Transverse colon (tissue), 4 donors: ENCODE measurements around the gene MAP2K5. TPM values are rescaled to one million over a fixed set of nuclear protein-coding genes. Genes with fewer than 3 reads are reported as not detected.

Experiments
- DNase-seq: peaks from one replicate; pipeline ENCODE4 v3.0.0-alpha.2; 2019
- H3K27ac ChIP-seq, 4 donors: fragments of 200-600 bp; sonication (generic); 2 replicates each; pipeline ENCODE4 v1.5.1; 2016 to 2018; ENCODE audit warnings: inconsistent platforms in 4 of 4
- H3K27me3 ChIP-seq: fragments of 200-600 bp; sonication (generic); 2 replicates; pipeline ENCODE4 v1.5.1; 2017; ENCODE audit warnings: inconsistent platforms
- H3K36me3 ChIP-seq, 4 donors: fragments of 200-600 bp; sonication (generic); 2 replicates each; pipeline ENCODE4 v1.5.1; 2017 to 2019; ENCODE audit warnings: inconsistent platforms in 4 of 4
- H3K4me1 ChIP-seq, 4 donors: fragments of 200-600 bp; sonication (generic); 2 replicates each; pipeline ENCODE4 v1.5.1; 2017 to 2020; ENCODE audit warnings: inconsistent platforms in 4 of 4
- H3K4me3 ChIP-seq, 4 donors: fragments of 200-600 bp; sonication (generic); 1 replicate in 1 of 4; 2 replicates in 3 of 4; pipeline versions ENCODE4 v1.5.1 to v1.6.1; 2017 to 2019; ENCODE audit warnings: inconsistent platforms in 4 of 4
- H3K9me3 ChIP-seq, 2 donors: fragments of 200-600 bp; sonication (generic); 2 replicates each; pipeline ENCODE4 v1.5.1; 2017 to 2019; ENCODE audit warnings: inconsistent platforms in 2 of 2
- EP300 ChIP-seq: sonication (generic); formaldehyde crosslinking; IDR thresholded peaks from one replicate; pipeline ENCODE4 v1.6.1; 2017; ENCODE audit warnings: antibody characterized with exemption, low read depth
- POLR2A ChIP-seq: fragments of 450-650 bp; IDR thresholded peaks from one replicate; pipeline ENCODE4 v1.6.1; 2016; ENCODE audit warnings: antibody characterized with exemption, mild to moderate bottlenecking, moderate library complexity
- POLR2AphosphoS5 ChIP-seq, 3 donors: sonication (generic); formaldehyde crosslinking; IDR thresholded peaks; one replicate each; pipeline ENCODE4 v1.6.1; 2016; ENCODE audit warnings: antibody characterized with exemption in 3 of 3
- WGBS, 2 donors: methylation state at CpG; one replicate each; pipeline ENCODE4 v1.1.5; 2018; ENCODE audit warnings: low coverage in 1 of 2; 5-methylcytosine and 5-hydroxymethylcytosine counted together
- in situ Hi-C, 4 donors: fragments of 200-750 bp; cut with MboI; loops; one replicate each; pipeline versions ENCODE4 v1.15.0 to v1.15.1; 2017; ENCODE audit warnings: low sequenced_read_pairs in 3 of 4, low pct_ligation_motif_present in 1 of 4, low pct_unique_long_range_greater_than_20kb in 1 of 4
- intact Hi-C: fragments of 100-400 bp; cut with DNase I; formaldehyde crosslinking; loops from one replicate; pipeline ENCODE4 v1.15.1; 2023; ENCODE audit warnings: low total_unique reads
- total RNA-seq, 4 donors: library from RNA; depleted of rRNA; stranded (reverse); fragments of >200 nt; gene quantifications; one replicate each; pipeline ENCODE4 v1.1.0, GENCODE V29; 2016
- TF ChIP-seq, protein P1 (sequence below), 5 experiments: fragments of 200-600 bp in 3 of 5; fragments of 450-650 bp in 2 of 5; sonication (generic) in 3 of 5; IDR thresholded peaks; 1 replicate in 2 of 5; 2 replicates in 3 of 5; pipeline ENCODE4 v1.5.1; 2016 to 2017; ENCODE audit warnings: antibody characterized with exemption in 5 of 5, inconsistent platforms in 3 of 5, mild to moderate bottlenecking in 2 of 5, moderate library complexity in 1 of 5

The MAP2K5 gene
- total RNA-seq, 4 donors from 2014 or later = 19.8 to 320 (median 21.1) TPM

- peaks cover 0 to 54% (median 26%) of the 10 kb centered on the region in 4 donors for H3K4me1 ChIP-seq
- WGBS, 2 donors = 6 to 15% methylated on average over 15 to 21 of the region's 39 CpGs
- H3K27me3 ChIP-seq = peaks cover 97% of the 10 kb centered on the region
- no peaks in the 10 kb centered on the region for H3K9me3 ChIP-seq
- H3K4me3 ChIP-seq = no peak overlapping the region
- TF ChIP-seq, protein P1, sequence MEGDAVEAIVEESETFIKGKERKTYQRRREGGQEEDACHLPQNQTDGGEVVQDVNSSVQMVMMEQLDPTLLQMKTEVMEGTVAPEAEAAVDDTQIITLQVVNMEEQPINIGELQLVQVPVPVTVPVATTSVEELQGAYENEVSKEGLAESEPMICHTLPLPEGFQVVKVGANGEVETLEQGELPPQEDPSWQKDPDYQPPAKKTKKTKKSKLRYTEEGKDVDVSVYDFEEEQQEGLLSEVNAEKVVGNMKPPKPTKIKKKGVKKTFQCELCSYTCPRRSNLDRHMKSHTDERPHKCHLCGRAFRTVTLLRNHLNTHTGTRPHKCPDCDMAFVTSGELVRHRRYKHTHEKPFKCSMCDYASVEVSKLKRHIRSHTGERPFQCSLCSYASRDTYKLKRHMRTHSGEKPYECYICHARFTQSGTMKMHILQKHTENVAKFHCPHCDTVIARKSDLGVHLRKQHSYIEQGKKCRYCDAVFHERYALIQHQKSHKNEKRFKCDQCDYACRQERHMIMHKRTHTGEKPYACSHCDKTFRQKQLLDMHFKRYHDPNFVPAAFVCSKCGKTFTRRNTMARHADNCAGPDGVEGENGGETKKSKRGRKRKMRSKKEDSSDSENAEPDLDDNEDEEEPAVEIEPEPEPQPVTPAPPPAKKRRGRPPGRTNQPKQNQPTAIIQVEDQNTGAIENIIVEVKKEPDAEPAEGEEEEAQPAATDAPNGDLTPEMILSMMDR (IDR thresholded peaks at IDR 0.05) = no peak
- TF ChIP-seq EP300 = no peak
- TF ChIP-seq POLR2A = no peak
- no peak for TF ChIP-seq POLR2AphosphoS5 (IDR thresholded peaks at IDR 0.05)
- DNase-seq = peak; percentile 32
- H3K27ac ChIP-seq = no peak overlapping the region
- in situ Hi-C loops (loop anchor here in 1 of 4 donors (25.0 kb wide), 1 partner anchor 359 kb away; no protein-coding TSS in a partner anchor), intact Hi-C loops (no loop called here)
- no peaks in the 10 kb centered on the region for H3K36me3 ChIP-seq
Measured at GRCh38 chr15:67820992-67821783, 278.7 kb downstream of the MAP2K5 start.

DNA sequence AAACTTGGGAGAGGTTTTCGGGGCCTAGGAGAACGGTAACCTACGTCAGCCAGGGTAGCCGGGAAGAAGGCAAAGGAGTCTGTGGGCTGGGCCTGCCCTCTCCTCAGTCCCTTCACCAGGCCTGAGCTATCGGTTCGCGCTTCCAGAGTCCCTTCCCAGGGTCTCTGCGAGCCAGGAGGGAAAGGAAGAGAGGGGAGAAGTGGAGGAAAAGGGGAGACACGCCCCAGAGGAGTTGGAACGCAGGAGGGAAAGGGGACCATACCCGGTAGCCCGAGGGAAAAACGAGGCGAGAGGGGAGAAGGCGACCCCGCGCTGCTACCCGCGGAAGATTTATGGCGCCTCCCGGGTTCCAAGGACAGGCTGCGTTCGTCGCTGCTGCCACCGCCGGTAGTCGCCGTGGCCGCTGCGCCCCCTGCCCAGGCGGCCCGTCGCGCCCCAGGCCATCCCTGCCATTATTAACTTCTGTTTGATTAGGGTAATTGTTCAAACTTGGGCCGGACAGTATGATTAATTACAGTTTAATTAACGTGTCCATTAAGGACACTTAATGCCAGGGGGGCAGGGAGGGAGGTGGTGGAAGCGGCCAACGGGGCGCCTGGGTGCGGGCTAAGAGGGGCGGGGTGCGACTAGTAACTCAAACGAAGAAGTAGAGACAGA lies 279.4 kb downstream of the MAP2K5 start:
- Histone ChIP-seq H3K4me1 (peaks cover 0 to 60% (median 32%) of the 10 kb centered on the region in 4 donors), H3K4me3 (no peak overlapping the region), H3K27ac (no peak overlapping the region), H3K36me3 (no peaks in the 10 kb centered on the region), H3K27me3 (peaks cover 99% of the 10 kb centered on the region), H3K9me3 (no peaks in the 10 kb centered on the region)
- in situ Hi-C loops (loop anchor here in 1 of 4 donors (25.0 kb wide), 1 partner anchor 360 kb away; no protein-coding TSS in a partner anchor), intact Hi-C loops (no loop called here)
- TF ChIP-seq POLR2AphosphoS5 (IDR thresholded peaks at IDR 0.05) (no peak), POLR2A (no peak), EP300 (no peak)
- no peak for DNase-seq
- WGBS, 2 donors = 3 to 11% methylated on average over 9 to 43 of the region's 43 CpGs

GRCh38 chr15:67822537-67823313 lies 280.2 kb downstream of the MAP2K5 start:
- 6% methylated on average over 25 of the region's 46 CpGs; no CpG with 5 or more reads in 1 of the 2 donors for WGBS, 2 donors
- Histone ChIP-seq H3K27ac (no peak overlapping the region), H3K4me3 (peak overlapping the region in 2 of 4 donors; percentile 28 to 44), H3K36me3 (no peaks in the 10 kb centered on the region), H3K27me3 (peaks cover 99% of the 10 kb centered on the region), H3K4me1 (peaks cover 3 to 68% (median 39%) of the 10 kb centered on the region in 4 donors), H3K9me3 (no peaks in the 10 kb centered on the region)
- no peak for DNase-seq
- in situ Hi-C loops (loop anchor here in 1 of 4 donors (25.0 kb wide), 1 partner anchor 360 kb away; no protein-coding TSS in a partner anchor), intact Hi-C loops (no loop called here)
- no peak for TF ChIP-seq POLR2A
- TF ChIP-seq POLR2AphosphoS5 (IDR thresholded peaks at IDR 0.05) = no peak
- TF ChIP-seq, protein P1 (IDR thresholded peaks at IDR 0.05) = no peak
- no peak for TF ChIP-seq EP300

DNA sequence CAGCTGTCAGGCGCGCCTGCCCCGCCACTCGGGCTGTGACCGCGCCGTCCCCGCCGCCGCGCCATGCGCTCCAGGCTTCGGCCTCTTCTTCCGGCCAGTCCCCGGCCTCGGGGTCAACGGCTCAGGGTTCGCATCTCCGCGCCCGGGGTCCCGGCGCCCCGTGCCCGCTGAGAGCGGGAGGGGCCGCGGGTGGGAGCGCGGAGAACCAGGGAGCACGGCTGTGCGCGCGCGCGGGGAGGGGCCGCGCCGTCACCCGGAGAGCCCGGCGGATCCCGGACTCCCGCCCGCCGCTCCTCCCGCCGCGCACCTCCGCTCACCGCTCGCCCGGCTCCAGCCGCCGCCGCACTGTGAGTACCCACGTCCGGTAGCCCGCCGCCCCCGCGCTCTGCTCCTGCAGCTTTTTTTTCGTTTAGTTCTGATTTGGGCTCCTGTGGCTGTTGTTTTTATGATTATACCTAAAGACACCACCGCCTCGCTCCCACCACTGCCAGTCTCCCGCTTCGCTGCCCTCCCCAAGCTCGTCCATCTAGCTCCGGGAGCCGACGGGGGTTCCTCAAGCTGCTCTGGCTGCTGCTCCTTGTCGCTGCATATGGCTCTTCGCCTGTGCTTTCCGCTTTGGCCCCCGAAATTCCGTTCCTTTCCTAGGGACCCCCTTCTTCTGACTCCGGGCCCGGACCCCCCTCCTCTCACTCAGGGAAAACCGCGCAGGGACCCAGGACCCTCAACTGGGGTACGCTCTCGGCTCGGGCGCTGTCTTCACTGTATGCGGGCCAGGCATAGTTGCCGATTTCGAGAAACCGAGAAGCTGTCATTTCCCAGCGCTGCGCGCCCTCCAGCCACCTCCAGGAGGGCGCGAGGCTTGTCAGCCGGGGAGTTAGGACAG lies 281.1 kb downstream of the MAP2K5 start:
- in situ Hi-C loops (loop anchor here in 1 of 4 donors (25.0 kb wide), 1 partner anchor 361 kb away; no protein-coding TSS in a partner anchor), intact Hi-C loops (no loop called here)
- TF ChIP-seq EP300 = no peak
- TF ChIP-seq, protein P1 (IDR thresholded peaks at IDR 0.05) = no peak
- TF ChIP-seq POLR2A = no peak
- no peak for TF ChIP-seq POLR2AphosphoS5 (IDR thresholded peaks at IDR 0.05)
- Histone ChIP-seq H3K4me1 (peaks cover 9 to 77% (median 48%) of the 10 kb centered on the region in 4 donors), H3K27me3 (peaks cover 99% of the 10 kb centered on the region), H3K27ac (no peak overlapping the region), H3K9me3 (no peaks in the 10 kb centered on the region), H3K36me3 (no peaks in the 10 kb centered on the region), H3K4me3 (peak overlapping the region in 2 of 4 donors; percentile 28 to 44)
- WGBS, 2 donors = 4 to 6% methylated on average over 9 to 75 of the region's 94 CpGs
- no peak for DNase-seq
